WTC11 (cell line): ENCODE measurements around the gene CHKB. TPM values are rescaled to one million over a fixed set of nuclear protein-coding genes. Genes with fewer than 3 reads are reported as not detected.

Source experiments
- ATAC-seq: fragments of 200-7000 bp; cut with Tn5 transposase; 2 replicates; pipeline ENCODE4 v1.10.0; 2021; ENCODE audit warnings: mild to moderate bottlenecking, moderate library complexity
- CTCF ChIA-PET: fragments of 300-600 bp; sonication (Branson Sonifier 250); formaldehyde crosslinking; loops from one replicate; lab custom pipeline; 2021; ENCODE audit warnings: antibody characterized with exemption; lab: Charles Lee
- POLR2A ChIA-PET: fragments of 350-600 bp; sonication (Branson Sonifier 250); formaldehyde crosslinking; loops from one replicate; lab custom pipeline; 2021; ENCODE audit warnings: antibody characterized with exemption; lab: Charles Lee
- DNase-seq: peaks from one replicate; pipeline ENCODE4 v3.0.0; 2021; ENCODE audit warnings: low spot score
- H3K27ac Mint-ChIP-seq: 2 replicates; pipeline ENCODE4 v1.8.0; 2021; ENCODE audit warnings: mixed read lengths
- H3K27me3 Mint-ChIP-seq: 2 replicates; pipeline ENCODE4 v1.8.0; 2021; ENCODE audit warnings: low read depth, mild to moderate bottlenecking, moderate library complexity, mixed read lengths
- H3K36me3 Mint-ChIP-seq: 2 replicates; pipeline ENCODE4 v1.8.0; 2021; ENCODE audit warnings: mixed read lengths
- H3K4me1 Mint-ChIP-seq: 2 replicates; pipeline ENCODE4 v1.8.0; 2022; ENCODE audit warnings: mixed read lengths
- H3K4me3 Mint-ChIP-seq: 2 replicates; pipeline ENCODE4 v1.8.0; 2021; ENCODE audit warnings: mild to moderate bottlenecking, moderate library complexity, mixed read lengths
- H3K9me3 Mint-ChIP-seq: 2 replicates; pipeline ENCODE4 v1.8.0; 2021; ENCODE audit warnings: mixed read lengths
- CTCF ChIP-seq: fragments of 200-600 bp; IDR thresholded peaks from 2 replicates; pipeline ENCODE4 v1.8.0; 2022; ENCODE audit warnings: antibody characterized with exemption
- E2F1 ChIP-seq: sonication (generic); formaldehyde crosslinking; IDR thresholded peaks from 2 replicates; pipeline ENCODE4 v1.8.0; 2022; ENCODE audit warnings: mild to moderate bottlenecking, missing genetic modification reagents
- ESRRA ChIP-seq: sonication (generic); formaldehyde crosslinking; IDR thresholded peaks from 2 replicates; pipeline ENCODE4 v1.8.1; 2022; ENCODE audit warnings: mild to moderate bottlenecking, missing genetic modification reagents, borderline replicate concordance
- GTF2I ChIP-seq: fragments of 250-450 bp; sonication (Bioruptor Pico); conservative IDR thresholded peaks from 2 replicates; pipeline ENCODE4 v1.4.0; 2021; ENCODE audit warnings: mild to moderate bottlenecking
- MLX ChIP-seq: sonication (generic); formaldehyde crosslinking; IDR thresholded peaks from 2 replicates; pipeline ENCODE4 v1.8.1; 2023; ENCODE audit warnings: mild to moderate bottlenecking, missing genetic modification reagents, moderate library complexity
- NFE2L1 ChIP-seq: sonication (generic); formaldehyde crosslinking; IDR thresholded peaks from 2 replicates; pipeline ENCODE4 v1.8.1; 2023; ENCODE audit warnings: missing genetic modification reagents
- NR3C1 ChIP-seq: sonication (generic); formaldehyde crosslinking; conservative IDR thresholded peaks from 2 replicates; pipeline ENCODE4 v1.8.1; 2023; ENCODE audit warnings: low read depth, mild to moderate bottlenecking, missing genetic modification reagents
- OVOL2 ChIP-seq: fragments of 250-450 bp; sonication (Bioruptor Pico); IDR thresholded peaks from 2 replicates; pipeline ENCODE4 v1.9.0; 2021; ENCODE audit warnings: mild to moderate bottlenecking, borderline replicate concordance
- SOX15 ChIP-seq: fragments of 250-450 bp; sonication (Bioruptor Pico); IDR thresholded peaks from 2 replicates; pipeline ENCODE4 v1.9.0; 2021; ENCODE audit warnings: mild to moderate bottlenecking
- TCF7 ChIP-seq: sonication (generic); formaldehyde crosslinking; IDR thresholded peaks from 2 replicates; pipeline ENCODE4 v1.8.0; 2022; ENCODE audit warnings: mild to moderate bottlenecking, low read depth, missing genetic modification reagents, moderate library complexity
- TEAD1 ChIP-seq: sonication (generic); formaldehyde crosslinking; IDR thresholded peaks from 2 replicates; pipeline ENCODE4 v1.8.0; 2022; ENCODE audit warnings: mild to moderate bottlenecking, missing genetic modification reagents
- USF1 ChIP-seq: sonication (generic); formaldehyde crosslinking; IDR thresholded peaks from 2 replicates; pipeline ENCODE4 v1.8.0; 2022; ENCODE audit warnings: mild to moderate bottlenecking, missing genetic modification reagents
- ZNF396 ChIP-seq: fragments of 250-450 bp; sonication (Bioruptor Pico); IDR thresholded peaks from 2 replicates; pipeline ENCODE4 v1.8.0; 2021; ENCODE audit warnings: mild to moderate bottlenecking, moderate library complexity, borderline replicate concordance
- ZNF423 ChIP-seq: fragments of 250-450 bp; sonication (Bioruptor Pico); IDR thresholded peaks from 2 replicates; pipeline ENCODE4 v2.1.2; 2022; ENCODE audit warnings: mild to moderate bottlenecking, moderate library complexity
- total RNA-seq: library from RNA; stranded (reverse); gene quantifications from 3 replicates; pipeline ENCODE4 v1.2.3, GENCODE V29; 2021
- TF ChIP-seq, protein P1 (sequence below): sonication (generic); formaldehyde crosslinking; IDR thresholded peaks from 2 replicates; pipeline ENCODE4 v1.8.0; 2023; ENCODE audit warnings: missing genetic modification reagents
- TF ChIP-seq, protein P2 (sequence below): sonication (generic); formaldehyde crosslinking; IDR thresholded peaks from 2 replicates; pipeline ENCODE4 v1.8.1; 2023; ENCODE audit warnings: mild to moderate bottlenecking, missing genetic modification reagents
- TF ChIP-seq, protein P3 (sequence below): fragments of 250-450 bp; sonication (Bioruptor Pico); IDR thresholded peaks from 2 replicates; pipeline ENCODE4 v1.8.0; 2021; ENCODE audit warnings: mild to moderate bottlenecking
- TF ChIP-seq, protein P4 (sequence below): sonication (generic); formaldehyde crosslinking; IDR thresholded peaks from 2 replicates; pipeline ENCODE4 v1.8.1; 2022; ENCODE audit warnings: mild to moderate bottlenecking, missing genetic modification reagents, moderate library complexity, borderline replicate concordance
- TF ChIP-seq, protein P5 (sequence below): fragments of 250-450 bp; sonication (Bioruptor Pico); IDR thresholded peaks from 2 replicates; pipeline ENCODE4 v1.9.0; 2021; ENCODE audit warnings: mild to moderate bottlenecking, borderline replicate concordance

Gene CHKB
- total RNA-seq, 1 experiment from 2014 or later: 75.4 TPM

GRCh38 chr22:50610581-50610980, 27.9 kb upstream of the CHKB start:
- no peak overlapping the region for H3K4me3 Mint-ChIP-seq
- H3K9me3 Mint-ChIP-seq: no peaks in the 10 kb centered on the region
- DNase-seq (no peak), ATAC-seq (no peak)
- no peak overlapping the region for H3K27ac Mint-ChIP-seq
- no peaks in the 10 kb centered on the region for H3K36me3 Mint-ChIP-seq
- TF ChIP-seq OVOL2 (CRISPR knock-in tag) (no peak), NFE2L1 (no peak), ZNF396 (CRISPR knock-in tag) (no peak), GTF2I (no peak), SOX15 (CRISPR knock-in tag) (no peak), ESRRA (CRISPR knock-in tag) (no peak), MLX (CRISPR knock-in tag) (no peak), NR3C1 (no peak), ZNF423 (no peak), USF1 (CRISPR knock-in tag) (no peak), TCF7 (CRISPR knock-in tag) (no peak), E2F1 (no peak)
- TF ChIP-seq, protein P1, sequence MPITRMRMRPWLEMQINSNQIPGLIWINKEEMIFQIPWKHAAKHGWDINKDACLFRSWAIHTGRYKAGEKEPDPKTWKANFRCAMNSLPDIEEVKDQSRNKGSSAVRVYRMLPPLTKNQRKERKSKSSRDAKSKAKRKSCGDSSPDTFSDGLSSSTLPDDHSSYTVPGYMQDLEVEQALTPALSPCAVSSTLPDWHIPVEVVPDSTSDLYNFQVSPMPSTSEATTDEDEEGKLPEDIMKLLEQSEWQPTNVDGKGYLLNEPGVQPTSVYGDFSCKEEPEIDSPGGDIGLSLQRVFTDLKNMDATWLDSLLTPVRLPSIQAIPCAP (CRISPR knock-in tag): no peak
- TF ChIP-seq, protein P2, sequence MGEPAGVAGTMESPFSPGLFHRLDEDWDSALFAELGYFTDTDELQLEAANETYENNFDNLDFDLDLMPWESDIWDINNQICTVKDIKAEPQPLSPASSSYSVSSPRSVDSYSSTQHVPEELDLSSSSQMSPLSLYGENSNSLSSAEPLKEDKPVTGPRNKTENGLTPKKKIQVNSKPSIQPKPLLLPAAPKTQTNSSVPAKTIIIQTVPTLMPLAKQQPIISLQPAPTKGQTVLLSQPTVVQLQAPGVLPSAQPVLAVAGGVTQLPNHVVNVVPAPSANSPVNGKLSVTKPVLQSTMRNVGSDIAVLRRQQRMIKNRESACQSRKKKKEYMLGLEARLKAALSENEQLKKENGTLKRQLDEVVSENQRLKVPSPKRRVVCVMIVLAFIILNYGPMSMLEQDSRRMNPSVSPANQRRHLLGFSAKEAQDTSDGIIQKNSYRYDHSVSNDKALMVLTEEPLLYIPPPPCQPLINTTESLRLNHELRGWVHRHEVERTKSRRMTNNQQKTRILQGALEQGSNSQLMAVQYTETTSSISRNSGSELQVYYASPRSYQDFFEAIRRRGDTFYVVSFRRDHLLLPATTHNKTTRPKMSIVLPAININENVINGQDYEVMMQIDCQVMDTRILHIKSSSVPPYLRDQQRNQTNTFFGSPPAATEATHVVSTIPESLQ (CRISPR knock-in tag): no peak
- TF ChIP-seq, protein P3, sequence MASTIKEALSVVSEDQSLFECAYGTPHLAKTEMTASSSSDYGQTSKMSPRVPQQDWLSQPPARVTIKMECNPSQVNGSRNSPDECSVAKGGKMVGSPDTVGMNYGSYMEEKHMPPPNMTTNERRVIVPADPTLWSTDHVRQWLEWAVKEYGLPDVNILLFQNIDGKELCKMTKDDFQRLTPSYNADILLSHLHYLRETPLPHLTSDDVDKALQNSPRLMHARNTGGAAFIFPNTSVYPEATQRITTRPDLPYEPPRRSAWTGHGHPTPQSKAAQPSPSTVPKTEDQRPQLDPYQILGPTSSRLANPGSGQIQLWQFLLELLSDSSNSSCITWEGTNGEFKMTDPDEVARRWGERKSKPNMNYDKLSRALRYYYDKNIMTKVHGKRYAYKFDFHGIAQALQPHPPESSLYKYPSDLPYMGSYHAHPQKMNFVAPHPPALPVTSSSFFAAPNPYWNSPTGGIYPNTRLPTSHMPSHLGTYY (CRISPR knock-in tag): no peak
- TF ChIP-seq, protein P4, sequence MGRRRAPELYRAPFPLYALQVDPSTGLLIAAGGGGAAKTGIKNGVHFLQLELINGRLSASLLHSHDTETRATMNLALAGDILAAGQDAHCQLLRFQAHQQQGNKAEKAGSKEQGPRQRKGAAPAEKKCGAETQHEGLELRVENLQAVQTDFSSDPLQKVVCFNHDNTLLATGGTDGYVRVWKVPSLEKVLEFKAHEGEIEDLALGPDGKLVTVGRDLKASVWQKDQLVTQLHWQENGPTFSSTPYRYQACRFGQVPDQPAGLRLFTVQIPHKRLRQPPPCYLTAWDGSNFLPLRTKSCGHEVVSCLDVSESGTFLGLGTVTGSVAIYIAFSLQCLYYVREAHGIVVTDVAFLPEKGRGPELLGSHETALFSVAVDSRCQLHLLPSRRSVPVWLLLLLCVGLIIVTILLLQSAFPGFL (CRISPR knock-in tag): no peak
- ChIA-PET POLR2A (interaction anchor here (0.9 kb wide), 1 partner anchor 85 kb away, joined by 3 read pairs; no protein-coding TSS in a partner anchor), CTCF (interaction anchor here (1.5 kb wide), 1 partner anchor 10 kb away, joined by 7 read pairs; no protein-coding TSS in a partner anchor)
- H3K27me3 Mint-ChIP-seq: peaks cover 20% of the 10 kb centered on the region
- peaks cover 14% of the 10 kb centered on the region for H3K4me1 Mint-ChIP-seq

DNA sequence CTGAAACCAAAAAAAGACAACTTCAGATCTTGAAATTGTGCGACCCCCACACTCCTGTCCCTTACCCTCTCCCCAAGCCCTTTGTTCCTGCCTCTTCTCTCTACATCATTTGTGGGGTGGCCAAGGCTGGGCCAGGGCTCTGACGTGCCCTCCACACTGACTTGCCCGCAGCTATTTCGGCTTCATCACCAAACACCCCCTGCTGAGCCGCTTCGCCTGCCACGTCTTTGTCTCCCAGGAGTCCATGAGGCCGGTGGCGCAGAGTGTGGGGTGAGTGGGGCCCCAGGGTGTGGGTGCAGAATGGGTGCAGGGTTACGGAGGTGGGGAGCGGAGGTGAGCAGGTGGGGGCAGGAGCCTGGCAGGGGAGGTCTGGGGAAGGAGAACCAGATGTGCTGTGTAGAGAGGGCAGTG, 27.4 kb upstream of the CHKB start:
- Mint-ChIP-seq H3K4me3 (no peak overlapping the region), H3K4me1 (peaks cover 14% of the 10 kb centered on the region), H3K36me3 (no peaks in the 10 kb centered on the region), H3K27me3 (peaks cover 20% of the 10 kb centered on the region), H3K27ac (no peak overlapping the region), H3K9me3 (no peaks in the 10 kb centered on the region)
- ChIA-PET CTCF (interaction anchor here (1.5 kb wide), 1 partner anchor 11 kb away, joined by 7 read pairs; no protein-coding TSS in a partner anchor), POLR2A (interaction anchor here (0.9 kb wide), 1 partner anchor 84 kb away, joined by 3 read pairs; no protein-coding TSS in a partner anchor)
- ATAC-seq: no peak
- DNase-seq: no peak
- TF ChIP-seq TEAD1 (no peak), CTCF (no peak)
- TF ChIP-seq, protein P5, sequence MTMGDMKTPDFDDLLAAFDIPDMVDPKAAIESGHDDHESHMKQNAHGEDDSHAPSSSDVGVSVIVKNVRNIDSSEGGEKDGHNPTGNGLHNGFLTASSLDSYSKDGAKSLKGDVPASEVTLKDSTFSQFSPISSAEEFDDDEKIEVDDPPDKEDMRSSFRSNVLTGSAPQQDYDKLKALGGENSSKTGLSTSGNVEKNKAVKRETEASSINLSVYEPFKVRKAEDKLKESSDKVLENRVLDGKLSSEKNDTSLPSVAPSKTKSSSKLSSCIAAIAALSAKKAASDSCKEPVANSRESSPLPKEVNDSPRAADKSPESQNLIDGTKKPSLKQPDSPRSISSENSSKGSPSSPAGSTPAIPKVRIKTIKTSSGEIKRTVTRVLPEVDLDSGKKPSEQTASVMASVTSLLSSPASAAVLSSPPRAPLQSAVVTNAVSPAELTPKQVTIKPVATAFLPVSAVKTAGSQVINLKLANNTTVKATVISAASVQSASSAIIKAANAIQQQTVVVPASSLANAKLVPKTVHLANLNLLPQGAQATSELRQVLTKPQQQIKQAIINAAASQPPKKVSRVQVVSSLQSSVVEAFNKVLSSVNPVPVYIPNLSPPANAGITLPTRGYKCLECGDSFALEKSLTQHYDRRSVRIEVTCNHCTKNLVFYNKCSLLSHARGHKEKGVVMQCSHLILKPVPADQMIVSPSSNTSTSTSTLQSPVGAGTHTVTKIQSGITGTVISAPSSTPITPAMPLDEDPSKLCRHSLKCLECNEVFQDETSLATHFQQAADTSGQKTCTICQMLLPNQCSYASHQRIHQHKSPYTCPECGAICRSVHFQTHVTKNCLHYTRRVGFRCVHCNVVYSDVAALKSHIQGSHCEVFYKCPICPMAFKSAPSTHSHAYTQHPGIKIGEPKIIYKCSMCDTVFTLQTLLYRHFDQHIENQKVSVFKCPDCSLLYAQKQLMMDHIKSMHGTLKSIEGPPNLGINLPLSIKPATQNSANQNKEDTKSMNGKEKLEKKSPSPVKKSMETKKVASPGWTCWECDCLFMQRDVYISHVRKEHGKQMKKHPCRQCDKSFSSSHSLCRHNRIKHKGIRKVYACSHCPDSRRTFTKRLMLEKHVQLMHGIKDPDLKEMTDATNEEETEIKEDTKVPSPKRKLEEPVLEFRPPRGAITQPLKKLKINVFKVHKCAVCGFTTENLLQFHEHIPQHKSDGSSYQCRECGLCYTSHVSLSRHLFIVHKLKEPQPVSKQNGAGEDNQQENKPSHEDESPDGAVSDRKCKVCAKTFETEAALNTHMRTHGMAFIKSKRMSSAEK (CRISPR knock-in tag): no peak
